GM18907 (cell line): ENCODE data around the gene LRATD1.
"Not testable (repeated sequence)": the region's sequence is repeated elsewhere in the genome, so short reads cannot be mapped to it uniquely, and the experiment has no call there.

Experiments
- ATAC-seq: cut with Tn5 transposase; IDR thresholded peaks from one replicate; pipeline ENCODE4 v1.9.1; 2021; ENCODE audit warnings: mild to moderate bottlenecking, moderate library complexity; ENCODE audit not compliant: unreplicated experiment

LRATD1 gene

DNA sequence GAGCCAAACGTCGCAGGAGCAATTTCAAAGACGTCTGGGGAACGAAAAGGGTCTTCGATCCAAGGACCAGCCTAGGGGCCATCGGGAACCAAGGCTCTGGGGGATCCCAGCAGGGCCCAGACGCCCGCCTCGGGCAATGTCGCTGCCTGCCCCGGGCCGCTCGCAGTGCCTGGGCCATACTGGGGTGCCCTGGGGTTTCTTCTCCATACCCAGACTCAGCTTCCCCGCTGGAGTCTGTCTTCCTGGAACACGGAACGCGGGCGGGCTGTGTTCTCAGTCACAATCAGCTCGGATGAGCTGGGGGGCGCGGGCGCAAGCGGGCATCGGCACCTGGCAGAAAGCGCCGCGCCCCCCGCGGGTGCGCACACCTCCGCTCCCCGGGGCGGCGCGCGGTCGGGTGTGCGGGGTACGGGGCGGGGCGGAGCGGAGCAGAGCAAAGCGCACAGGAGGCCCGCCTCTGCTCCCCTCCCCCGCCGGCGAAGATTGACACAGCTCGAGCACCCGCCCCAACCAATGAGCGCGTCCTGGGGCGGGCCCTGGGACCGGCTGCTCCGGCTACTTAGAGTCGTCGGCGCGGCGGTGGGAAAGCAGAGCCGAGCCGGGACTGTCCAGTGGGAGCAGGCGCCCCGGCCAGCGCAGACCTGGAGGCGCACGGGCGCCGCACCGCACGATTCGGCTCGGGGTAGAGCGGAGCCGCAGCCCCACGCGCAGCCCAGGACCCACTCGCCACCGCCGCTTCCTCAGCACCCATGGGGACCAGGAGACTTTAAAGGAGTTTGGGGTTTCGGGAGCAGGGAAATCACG, at the start of gene LRATD1:
LRATD1 (plus strand) TSS at position 585 of the 804 bp plus-strand sequence. CDS start 1,263 bp downstream, outside the sequence.
- ATAC-seq, result no peak

GRCh38 chr2:14583059-14583458, 49.5 kb upstream of the LRATD1 start:
- ATAC-seq, result no peak

DNA sequence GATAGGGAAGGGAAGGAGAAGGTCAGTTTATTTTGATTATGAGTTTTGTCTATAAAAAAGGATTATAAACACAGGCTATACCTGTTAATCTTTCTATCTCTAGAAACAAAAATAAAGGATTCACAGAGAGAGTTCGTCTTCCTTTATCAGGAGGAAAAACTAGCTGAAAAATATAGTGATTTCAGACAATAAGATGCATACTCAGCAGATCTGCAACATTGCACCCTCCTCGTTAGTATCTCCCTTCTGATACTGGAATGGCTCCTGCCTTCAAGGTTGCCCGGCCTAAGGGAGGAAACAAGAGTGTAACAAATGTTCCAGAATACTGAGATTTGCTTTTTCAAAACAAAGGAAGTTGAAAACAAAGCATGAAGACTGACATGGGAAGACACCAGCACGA, 48.7 kb upstream of the LRATD1 start:
- ATAC-seq, result no peak

GRCh38 chr2:14587119-14587518, 45.4 kb upstream of the LRATD1 start:
- no peak for ATAC-seq

GRCh38 chr2:14601156-14601770, 31.3 kb upstream of the LRATD1 start:
- no peak for ATAC-seq

DNA sequence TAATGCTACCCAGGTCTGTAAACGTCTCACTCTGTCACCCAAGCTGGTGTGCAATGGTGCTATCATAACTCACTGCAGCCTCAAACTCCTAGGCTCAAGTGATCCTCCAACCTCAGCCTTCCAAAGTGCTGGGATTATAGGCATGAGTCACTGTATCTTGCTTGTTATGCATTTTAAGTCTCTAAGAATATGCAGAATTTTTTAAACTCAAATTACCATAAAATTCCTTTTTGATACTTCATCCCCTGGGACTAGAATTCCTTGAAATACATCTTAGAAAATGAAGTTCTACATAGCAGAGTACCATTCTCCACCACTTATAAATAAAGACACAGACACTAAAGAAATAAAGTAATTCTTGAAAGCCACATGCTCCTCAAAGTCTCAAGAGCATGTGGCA, 30.2 kb upstream of the LRATD1 start:
- ATAC-seq, result no peak

DNA sequence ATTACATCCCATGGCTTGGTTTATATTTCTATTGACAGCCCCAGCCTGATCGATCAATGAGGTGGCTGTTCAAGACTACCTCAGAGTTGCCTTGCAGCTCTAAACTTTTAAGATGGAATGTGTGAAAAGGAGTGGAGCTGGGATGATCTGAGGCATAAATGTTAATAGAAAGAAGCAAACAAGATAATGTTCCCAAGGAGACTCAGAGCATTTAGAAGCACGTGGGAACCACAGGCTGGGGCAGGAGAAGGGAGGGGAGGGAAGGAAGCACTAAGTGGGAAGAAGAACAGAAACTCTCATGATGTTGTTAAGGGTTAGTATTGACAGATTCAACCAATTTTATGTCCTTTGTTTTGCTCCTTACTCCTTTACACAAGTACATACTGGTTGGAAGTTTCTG, 28.8 kb upstream of the LRATD1 start:
- no peak for ATAC-seq

DNA sequence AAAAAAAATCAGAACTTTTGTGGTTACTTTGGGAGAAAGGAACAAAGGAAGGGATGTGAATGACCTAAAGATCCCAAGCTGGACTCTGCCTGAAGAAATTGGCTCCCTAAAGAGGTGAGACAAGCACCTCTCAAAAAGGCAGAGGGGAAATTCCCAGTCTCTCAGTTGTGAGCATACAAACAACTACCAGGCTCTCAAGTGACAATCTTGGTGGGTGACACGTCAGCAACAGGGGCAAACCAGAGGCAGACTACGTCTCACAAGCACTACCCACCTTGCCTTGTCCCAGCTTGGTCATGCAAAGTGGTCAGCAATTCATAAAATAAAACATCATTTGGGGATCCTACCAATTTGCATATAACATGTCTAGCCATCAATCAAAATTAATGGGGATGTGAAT, 24.3 kb upstream of the LRATD1 start:
- no peak for ATAC-seq

DNA sequence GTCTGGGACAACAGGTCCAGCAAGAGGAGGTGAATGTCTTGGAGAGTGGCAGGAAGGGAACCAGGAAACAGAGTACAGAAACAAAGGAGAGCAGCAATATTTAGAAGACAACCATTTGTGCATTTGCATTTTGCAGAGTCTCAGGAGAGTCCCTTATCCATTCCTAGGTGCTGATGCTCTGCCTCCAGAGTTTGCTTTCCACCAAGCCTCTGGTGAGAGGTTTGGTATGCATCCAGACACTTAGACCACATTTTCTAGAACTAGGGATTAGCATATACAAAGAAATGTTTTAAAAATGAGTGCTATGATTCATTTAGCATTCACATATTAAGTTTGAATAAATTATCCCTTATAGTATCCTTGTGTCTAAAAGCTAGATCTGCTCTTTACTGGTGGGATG, 18.5 kb upstream of the LRATD1 start:
- ATAC-seq, result no peak

GRCh38 chr2:14615121-14615520, 17.4 kb upstream of the LRATD1 start:
- ATAC-seq, result no peak

DNA sequence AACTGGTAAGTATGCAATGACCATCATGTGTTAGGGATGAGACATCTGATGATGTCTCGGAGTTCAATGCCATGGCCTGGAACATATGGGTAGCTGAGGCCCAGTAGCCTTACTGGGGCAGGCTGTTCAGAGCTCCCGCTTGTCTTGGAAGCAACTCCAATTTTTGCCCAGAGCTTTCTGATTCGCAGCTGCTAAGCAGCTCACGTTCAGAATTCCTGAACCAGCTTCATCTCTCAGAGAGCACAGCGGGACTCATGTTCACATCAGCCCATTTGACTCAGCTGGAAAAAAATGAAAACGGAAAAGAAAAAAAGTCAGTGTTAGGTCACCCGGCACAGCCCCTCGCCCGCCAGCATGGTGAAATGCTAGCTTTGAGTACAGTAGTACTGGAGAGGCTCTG, 16.8 kb upstream of the LRATD1 start:
- ATAC-seq, result no peak

DNA sequence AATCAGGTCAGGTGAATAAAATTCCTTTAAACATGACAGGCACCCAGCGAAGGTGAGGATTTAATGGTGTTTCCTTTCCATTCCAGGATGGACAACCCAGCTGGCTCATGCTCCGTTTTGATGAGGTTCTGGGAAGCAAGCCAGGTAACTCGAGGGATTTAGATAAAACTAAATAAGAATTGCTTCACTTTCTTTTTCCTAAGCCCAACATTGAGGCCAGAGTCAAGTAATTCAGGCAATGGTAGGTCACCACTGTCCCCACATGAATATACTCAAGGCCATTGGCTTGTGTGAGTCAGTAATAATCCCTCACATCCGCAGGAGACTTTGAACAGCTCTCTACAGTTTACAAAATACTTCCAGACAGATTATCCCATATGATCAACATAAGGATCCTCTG, 16.2 kb upstream of the LRATD1 start:
- no peak for ATAC-seq

GRCh38 chr2:14616950-14617349, 15.6 kb upstream of the LRATD1 start:
- no peak for ATAC-seq

DNA sequence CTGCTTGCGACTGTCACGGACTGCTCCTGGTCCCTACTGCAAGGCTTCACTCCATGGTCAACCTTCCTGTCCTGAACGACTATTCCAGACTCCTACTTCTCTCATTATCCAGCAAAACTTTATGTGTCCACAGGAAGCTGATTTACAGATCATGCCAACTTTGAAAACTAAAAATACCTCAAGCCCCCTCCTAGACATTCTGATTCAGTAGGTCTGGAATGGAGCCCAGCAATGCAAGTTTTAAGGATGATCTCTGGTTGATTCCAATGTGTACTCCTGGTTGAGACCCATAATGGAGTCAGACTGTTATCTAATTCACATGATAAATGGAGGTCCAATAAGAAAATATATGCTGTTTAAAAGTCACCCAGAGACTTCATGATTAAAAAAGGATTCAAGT, 13.1 kb upstream of the LRATD1 start:
- ATAC-seq, result no peak

DNA sequence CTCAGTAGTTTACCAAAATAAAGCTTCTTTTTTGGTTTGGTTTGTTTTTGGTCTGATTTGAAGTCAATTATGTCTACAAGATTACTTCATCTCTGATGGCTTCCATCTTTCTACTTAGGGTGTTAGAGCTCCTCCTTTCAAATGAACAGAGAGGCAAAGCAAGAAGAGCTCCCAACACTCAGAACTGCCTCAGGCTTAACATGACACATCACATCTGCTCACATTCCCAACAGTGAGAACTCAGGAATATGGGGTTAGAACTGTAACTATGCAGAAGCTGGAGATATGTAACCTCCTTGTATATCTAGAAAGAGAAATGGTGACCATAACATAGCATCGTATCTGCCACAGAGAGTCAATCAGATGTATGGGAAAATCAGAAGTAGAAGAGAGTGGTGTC, 11.4 kb upstream of the LRATD1 start:
- ATAC-seq, result no peak

GRCh38 chr2:14621906-14622549, 10.5 kb upstream of the LRATD1 start:
- ATAC-seq, result no peak

DNA sequence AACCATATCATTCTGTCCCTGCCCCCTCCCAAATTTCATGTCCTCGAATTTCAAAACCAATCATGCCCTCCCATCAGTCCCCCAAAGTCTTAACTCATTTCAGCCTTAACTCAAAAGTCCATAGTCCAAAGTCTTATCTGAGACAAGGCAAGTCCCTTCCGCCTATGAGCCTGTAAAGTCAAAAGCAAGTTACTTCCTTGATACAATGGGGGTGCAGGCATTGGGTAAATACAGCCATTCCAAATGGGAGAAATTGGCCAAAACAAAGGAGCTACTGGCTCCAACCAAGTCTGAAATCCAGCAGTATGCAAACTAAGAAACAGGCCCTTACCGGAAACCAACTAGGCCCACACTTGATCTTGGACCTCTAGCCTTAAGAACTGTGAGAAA, 10.0 kb upstream of the LRATD1 start:
- not testable (repeated sequence) for ATAC-seq

- ATAC-seq, result no peak
Observed at GRCh38 chr2:14623237-14623636, 9.3 kb upstream of the LRATD1 start.

GRCh38 chr2:14626873-14627272, 5.6 kb upstream of the LRATD1 start:
- no peak for ATAC-seq

GRCh38 chr2:14628901-14629300, 3.6 kb upstream of the LRATD1 start:
- no peak for ATAC-seq

DNA sequence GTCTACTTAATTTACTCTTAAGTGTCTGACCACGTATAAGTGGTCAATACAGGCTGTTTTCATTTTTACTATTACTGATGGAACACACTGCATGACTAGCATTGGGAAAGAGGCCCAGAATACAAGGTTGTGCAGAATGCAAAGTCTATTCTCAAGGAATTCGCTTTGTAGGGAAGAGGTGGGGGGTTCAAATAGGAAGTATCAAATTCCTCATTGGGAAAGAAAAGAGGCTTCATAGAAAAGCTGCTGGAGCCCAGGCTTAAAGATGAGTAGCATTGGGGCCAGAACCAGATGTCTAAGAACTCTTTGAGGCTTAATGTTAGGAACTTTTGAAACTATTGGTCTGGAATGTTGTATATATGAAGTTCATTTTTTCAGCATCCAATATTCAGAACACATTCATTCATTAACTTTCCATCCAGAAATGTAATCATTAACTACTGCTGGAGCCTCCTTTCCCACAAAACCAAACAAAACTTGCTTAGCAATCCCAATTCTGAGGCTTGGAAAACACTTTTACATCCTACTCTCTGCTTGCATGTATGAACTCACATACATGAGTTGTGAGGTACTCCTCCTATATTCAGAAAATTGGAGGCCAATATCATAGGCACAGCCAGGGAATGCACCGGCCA, 994 bp upstream of the LRATD1 start:
- no peak for ATAC-seq

DNA sequence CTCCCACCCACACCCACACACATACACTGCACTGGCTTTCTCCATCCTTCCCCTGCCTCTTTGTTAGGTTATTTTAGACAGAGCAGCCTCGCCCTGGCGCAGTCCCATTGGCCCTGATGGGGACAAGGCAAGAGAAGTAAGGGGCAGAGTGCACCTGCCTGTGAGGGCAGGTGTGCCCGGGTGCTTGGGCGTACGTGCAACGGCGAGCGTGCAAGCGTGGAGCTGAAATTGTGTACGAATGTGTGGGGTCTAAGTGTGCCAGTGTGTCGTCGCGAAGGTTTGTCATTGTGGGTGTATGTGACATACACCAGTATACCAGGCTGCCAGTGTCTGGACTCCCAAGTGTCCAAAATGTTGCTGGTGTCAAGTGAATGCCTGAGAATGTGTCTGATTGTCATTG, 544 bp downstream of the LRATD1 start:
- no peak for ATAC-seq
